AG09309 (cell line): Measurements from ENCODE around the gene FBXO7.

ENCODE experiments used
- DNase-seq: peaks from one replicate; pipeline ENCODE4 v3.0.0-alpha.2; 2010; ENCODE audit warnings: low read depth
- H3K4me3 ChIP-seq: 2 replicates; pipeline ENCODE4 v1.5.1; 2011; ENCODE audit warnings: mild to moderate bottlenecking, low read depth, low read length, moderate library complexity; ENCODE audit not compliant: control insufficient read depth
- TF ChIP-seq, protein P1 (sequence below): IDR thresholded peaks from 2 replicates; pipeline ENCODE4 v1.5.1; 2011; ENCODE audit warnings: mild to moderate bottlenecking, low read depth, low read length, inconsistent platforms; ENCODE audit not compliant: insufficient read depth, control insufficient read depth; ENCODE audit errors: missing control alignments

Gene FBXO7

GRCh38 chr22:32501836-32502752 is 27.5 kb downstream of the FBXO7 start:
- no peak for DNase-seq
- TF ChIP-seq, protein P1, sequence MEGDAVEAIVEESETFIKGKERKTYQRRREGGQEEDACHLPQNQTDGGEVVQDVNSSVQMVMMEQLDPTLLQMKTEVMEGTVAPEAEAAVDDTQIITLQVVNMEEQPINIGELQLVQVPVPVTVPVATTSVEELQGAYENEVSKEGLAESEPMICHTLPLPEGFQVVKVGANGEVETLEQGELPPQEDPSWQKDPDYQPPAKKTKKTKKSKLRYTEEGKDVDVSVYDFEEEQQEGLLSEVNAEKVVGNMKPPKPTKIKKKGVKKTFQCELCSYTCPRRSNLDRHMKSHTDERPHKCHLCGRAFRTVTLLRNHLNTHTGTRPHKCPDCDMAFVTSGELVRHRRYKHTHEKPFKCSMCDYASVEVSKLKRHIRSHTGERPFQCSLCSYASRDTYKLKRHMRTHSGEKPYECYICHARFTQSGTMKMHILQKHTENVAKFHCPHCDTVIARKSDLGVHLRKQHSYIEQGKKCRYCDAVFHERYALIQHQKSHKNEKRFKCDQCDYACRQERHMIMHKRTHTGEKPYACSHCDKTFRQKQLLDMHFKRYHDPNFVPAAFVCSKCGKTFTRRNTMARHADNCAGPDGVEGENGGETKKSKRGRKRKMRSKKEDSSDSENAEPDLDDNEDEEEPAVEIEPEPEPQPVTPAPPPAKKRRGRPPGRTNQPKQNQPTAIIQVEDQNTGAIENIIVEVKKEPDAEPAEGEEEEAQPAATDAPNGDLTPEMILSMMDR: no peak
- H3K4me3 ChIP-seq: no peak overlapping the region

DNA sequence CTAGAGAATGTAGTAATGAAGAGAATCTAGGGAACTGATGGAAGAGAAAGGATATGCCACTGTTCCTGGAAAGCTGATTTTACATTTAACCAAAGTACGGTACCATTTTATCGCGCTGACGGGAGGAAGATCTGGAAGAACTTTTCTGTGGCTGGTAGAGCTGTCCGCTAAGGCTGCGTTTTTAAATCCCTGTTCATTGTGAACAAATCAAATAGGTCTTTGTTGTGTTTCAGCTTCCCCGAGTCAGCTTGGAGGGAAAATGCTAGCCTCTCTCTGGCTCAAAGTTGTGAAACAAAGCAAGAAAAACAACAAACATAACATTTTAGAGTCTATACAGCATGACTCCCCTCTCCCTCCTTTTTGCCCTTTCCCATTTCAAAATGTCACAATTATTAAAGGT is 34.4 kb downstream of the FBXO7 start:
- TF ChIP-seq, protein P1: no peak

GRCh38 chr22:32511274-32511673 is 36.7 kb downstream of the FBXO7 start:
- TF ChIP-seq, protein P1: no peak
- no peak for DNase-seq

More for the DNA sequence above, 34.4 kb downstream of the FBXO7 start:
- no peak for DNase-seq
- H3K4me3 ChIP-seq: no peak overlapping the region

DNA sequence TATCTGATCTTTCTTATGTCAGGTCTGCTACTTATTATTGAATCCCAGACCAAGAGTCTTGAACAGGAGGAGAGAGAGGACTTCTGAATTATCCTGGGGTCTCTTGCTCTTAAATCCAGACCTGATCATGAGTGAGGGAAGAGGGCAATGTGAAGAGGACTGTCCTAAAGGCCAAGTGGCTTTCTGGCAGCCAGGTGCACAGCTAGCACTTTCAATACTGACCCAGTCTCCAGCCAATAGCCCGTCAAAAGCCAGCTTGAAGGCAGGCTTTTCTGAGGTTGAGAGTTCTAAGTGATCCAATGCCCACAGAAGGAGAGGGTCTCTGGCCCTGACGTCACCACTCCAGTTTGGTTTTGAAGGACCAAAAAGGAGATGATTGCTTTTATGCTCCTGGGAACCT is 37.2 kb downstream of the FBXO7 start:
- H3K4me3 ChIP-seq: no peak overlapping the region
- no peak for DNase-seq
- TF ChIP-seq, protein P1: no peak

More at GRCh38 chr22:32511274-32511673, 36.7 kb downstream of the FBXO7 start:
- H3K4me3 ChIP-seq: no peak overlapping the region

DNA sequence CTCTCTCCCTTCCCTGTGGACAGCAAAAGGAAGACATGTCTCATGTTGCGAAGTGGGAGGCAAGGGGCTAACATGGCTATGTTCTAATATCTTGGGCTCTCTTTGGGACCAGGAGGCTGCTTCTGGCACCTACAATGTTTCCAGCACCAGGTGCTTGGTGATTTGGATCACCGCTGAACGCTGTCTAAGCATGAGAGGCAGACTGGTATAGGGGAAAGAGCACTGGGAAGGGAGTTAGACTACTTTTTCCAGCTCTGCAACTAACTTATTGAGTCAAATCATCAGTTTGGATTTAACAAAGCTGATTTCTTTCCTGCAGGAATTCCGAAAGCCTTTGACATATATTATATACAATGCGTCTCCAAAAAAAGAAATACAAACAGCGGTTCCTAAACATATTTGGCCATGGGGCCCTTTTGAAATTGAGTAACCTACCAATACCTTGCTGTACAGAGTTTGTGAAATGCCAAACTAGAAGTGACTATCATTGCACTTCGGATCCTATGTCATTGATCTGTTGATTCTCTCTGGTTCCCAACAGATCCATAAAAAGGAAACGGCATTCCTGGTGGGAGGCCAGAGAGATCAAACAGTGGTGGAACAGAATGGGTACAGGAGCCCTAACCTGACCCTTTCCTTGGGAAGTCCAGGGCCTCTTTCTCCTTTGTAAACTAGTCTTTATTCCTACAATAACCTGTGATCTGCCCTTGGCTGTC is 37.8 kb downstream of the FBXO7 start:
- TF ChIP-seq, protein P1: no peak
- no peak overlapping the region for H3K4me3 ChIP-seq
- DNase-seq: no peak

DNA sequence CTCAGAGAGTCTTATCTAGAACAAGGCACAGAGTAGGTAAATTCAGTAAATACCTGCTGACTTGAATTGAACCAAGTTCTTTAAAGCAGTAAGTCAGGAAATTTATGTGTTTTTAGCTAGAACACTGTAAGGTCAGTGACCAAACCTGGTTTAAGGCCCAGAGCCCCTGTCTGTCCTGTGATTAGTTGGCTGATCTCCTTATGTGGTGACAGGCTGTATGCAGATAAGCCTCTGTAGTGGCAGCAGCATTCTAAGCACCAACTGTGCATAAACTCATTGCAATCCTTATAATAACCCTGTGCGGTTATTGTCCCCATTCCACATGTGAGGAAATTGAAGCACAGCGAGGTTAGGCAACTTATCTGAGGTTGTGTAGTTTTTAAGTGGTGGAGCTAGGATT is 40.5 kb downstream of the FBXO7 start:
- H3K4me3 ChIP-seq: no peak overlapping the region
- no peak for DNase-seq
- TF ChIP-seq, protein P1: no peak
